ENCODE results near the gene FAR2.
A peak's percentile ranks its signal among the peaks of the same experiment; 100 is the strongest.

FAR2 gene

DNA sequence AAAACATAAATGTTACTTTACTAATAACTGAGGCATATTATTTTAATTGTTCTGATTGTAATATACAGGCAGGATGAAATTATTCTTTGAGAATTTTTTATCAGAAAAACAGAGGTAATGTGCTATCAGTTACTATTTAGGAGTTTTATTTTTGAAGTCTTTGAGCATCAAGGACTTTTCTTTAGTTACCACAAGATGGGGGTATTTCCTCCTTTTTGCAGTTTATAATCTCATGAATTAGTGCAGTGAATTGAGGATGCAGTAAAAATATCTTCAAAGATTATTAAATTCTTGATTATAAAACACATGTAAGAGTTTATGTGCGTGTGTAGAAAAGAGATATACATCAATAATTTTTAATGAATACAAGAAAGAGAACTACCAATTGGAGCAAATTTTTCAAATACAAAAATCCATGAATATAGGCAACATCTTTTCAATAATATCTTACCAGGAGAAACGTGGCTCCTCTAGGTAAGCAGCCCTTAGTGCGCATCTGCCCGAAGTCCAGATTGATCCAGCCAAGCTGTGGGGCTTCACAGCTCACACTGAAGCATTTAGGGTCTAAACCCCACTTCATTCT, 160.3 kb downstream of the FAR2 start:
- in situ Hi-C loops (cut with HindIII; ENCODE audit: low sequenced_read_pairs) = no loop called here
- H3K4me3 ChIP-seq (ENCODE audit: low read depth, low read length) = no peak overlapping the region
- TF ChIP-seq CTCF (IDR thresholded peaks at IDR 0.05; ENCODE audit: low read depth, low read length, missing control alignments) = peak; percentile 35
- no peak for DNase-seq (ENCODE audit: low read depth)

DNA sequence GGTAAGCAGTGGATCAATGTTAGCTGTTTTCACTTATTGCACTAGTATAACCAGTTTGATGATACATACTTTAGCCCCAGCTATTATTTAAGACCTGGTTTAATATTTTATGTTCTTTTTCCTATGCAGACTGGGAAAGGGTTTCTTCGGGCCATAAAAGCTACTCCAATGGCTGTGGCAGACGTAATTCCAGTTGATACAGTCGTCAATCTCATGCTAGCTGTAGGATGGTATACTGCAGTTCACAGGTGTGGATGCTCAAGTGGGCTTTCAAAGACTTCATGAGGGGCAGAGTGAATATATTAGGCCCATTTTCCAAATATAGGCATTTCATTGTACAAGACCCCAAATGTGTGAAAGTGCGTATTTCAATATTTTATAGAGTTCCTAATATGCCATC, 161.8 kb downstream of the FAR2 start:
- in situ Hi-C loops (cut with HindIII; ENCODE audit: low sequenced_read_pairs) = no loop called here
- H3K4me3 ChIP-seq (ENCODE audit: low read depth, low read length) = no peak overlapping the region
- TF ChIP-seq CTCF (IDR thresholded peaks at IDR 0.05; ENCODE audit: low read depth, low read length, missing control alignments) = no peak
- DNase-seq (ENCODE audit: low read depth) = no peak

- DNase-seq (ENCODE audit: low read depth) = no peak
- in situ Hi-C loops (cut with HindIII; ENCODE audit: low sequenced_read_pairs) = no loop called here
- TF ChIP-seq CTCF (IDR thresholded peaks at IDR 0.05; ENCODE audit: low read depth, low read length, missing control alignments) = no peak
- no peak overlapping the region for H3K4me3 ChIP-seq (ENCODE audit: low read depth, low read length)
These were observed 165.3 kb downstream of the FAR2 start for GRCh38 chr12:29314416-29314815.

DNA sequence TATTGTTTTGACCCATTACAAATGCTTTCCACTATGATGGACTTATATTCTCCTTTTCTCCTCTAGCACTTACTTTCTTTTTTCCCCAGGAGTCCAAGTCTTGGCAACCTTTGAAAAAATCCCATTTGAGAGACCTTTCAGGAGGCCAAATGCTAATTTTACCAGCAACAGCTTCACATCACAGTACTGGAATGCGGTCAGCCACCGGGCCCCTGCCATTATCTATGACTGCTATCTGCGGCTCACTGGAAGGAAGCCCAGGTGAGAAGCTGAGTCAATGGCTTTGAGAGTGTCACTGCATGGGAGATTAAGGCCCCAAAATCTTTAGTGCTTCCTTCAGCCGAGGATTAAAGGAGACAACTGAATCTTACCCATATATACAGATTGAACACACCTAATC, 167.7 kb downstream of the FAR2 start:
- peak; percentile 80 for DNase-seq (ENCODE audit: low read depth)

GRCh38 chr12:29317556-29318363, 168.7 kb downstream of the FAR2 start:
- in situ Hi-C loops (cut with HindIII; ENCODE audit: low sequenced_read_pairs) = no loop called here
- DNase-seq (ENCODE audit: low read depth) = peak; percentile 18
- peak; percentile 52 for TF ChIP-seq CTCF (IDR thresholded peaks at IDR 0.05; ENCODE audit: low read depth, low read length, missing control alignments)
- H3K4me3 ChIP-seq (ENCODE audit: low read depth, low read length) = no peak overlapping the region

More for the DNA sequence above, 167.7 kb downstream of the FAR2 start:
- no peak overlapping the region for H3K4me3 ChIP-seq (ENCODE audit: low read depth, low read length)
- in situ Hi-C loops (cut with HindIII; ENCODE audit: low sequenced_read_pairs) = no loop called here
- TF ChIP-seq CTCF (IDR thresholded peaks at IDR 0.05; ENCODE audit: low read depth, low read length, missing control alignments) = no peak

DNA sequence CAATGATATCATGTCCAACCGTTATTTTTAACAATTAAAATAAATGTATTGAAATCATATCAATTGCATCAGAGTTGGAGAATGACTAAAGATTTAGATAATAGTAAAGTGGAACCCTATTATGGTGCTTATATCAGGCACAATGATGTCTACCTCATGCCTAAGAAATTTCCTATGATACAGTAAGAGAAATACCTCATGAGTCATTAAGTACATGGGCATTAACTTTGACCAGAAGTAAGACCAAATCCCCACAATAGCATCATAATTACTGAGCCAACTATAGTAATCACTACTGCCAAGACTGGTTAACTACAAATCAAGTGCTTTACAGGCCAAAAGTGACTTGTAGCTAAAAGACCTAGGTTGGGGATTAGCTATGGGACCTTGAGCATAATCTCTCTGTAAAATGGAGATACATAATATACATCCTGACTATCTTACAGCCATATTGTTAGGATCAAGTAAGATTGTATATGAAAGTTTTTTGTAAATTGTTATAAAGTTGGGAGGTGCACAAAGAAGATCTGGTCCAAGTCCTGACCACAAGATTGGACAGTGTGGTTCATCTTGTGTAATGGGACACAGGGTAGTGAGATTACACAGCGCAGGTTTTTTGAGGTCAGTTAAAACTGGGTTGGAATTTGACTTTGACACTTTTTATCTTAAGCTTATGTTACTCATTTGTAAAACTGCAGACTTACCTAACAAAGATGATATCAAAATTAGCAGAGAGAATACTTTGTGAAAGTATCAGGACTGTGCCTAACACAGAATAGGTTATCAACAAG, 171.4 kb downstream of the FAR2 start:
- H3K4me3 ChIP-seq (ENCODE audit: low read depth, low read length) = no peak overlapping the region
- in situ Hi-C loops (cut with HindIII; ENCODE audit: low sequenced_read_pairs) = no loop called here
- no peak for TF ChIP-seq CTCF (IDR thresholded peaks at IDR 0.05; ENCODE audit: low read depth, low read length, missing control alignments)
- DNase-seq (ENCODE audit: low read depth) = peak; percentile 80
